GM19099 (cell line): Measurements from ENCODE around the gene SNX24.

Source experiments
- POLR2A ChIP-seq: IDR thresholded peaks from 3 replicates; pipeline ENCODE4 v1.6.1; 2011; ENCODE audit warnings: low read depth; ENCODE audit not compliant: insufficient read length; ENCODE audit errors: extremely low read depth

The SNX24 gene

GRCh38 chr5:122999947-123000563 lies 154.6 kb downstream of the SNX24 start:
- no peak for TF ChIP-seq POLR2A

GRCh38 chr5:123000731-123001130 lies 155.3 kb downstream of the SNX24 start:
- no peak for TF ChIP-seq POLR2A

- no peak for TF ChIP-seq POLR2A
Measured at GRCh38 chr5:123001808-123002207, 156.4 kb downstream of the SNX24 start.

GRCh38 chr5:123007182-123007581 lies 161.8 kb downstream of the SNX24 start:
- no peak for TF ChIP-seq POLR2A

- no peak for TF ChIP-seq POLR2A
Measured at GRCh38 chr5:123007754-123008153, 162.3 kb downstream of the SNX24 start.

GRCh38 chr5:123012321-123012720 lies 166.9 kb downstream of the SNX24 start:
- no peak for TF ChIP-seq POLR2A

GRCh38 chr5:123014689-123015088 lies 169.3 kb downstream of the SNX24 start:
- TF ChIP-seq POLR2A = no peak

GRCh38 chr5:123028222-123028621 lies 182.8 kb downstream of the SNX24 start:
- no peak for TF ChIP-seq POLR2A

GRCh38 chr5:123033157-123033671 lies 187.8 kb downstream of the SNX24 start:
- TF ChIP-seq POLR2A = no peak

GRCh38 chr5:123035360-123035917 lies 190.0 kb downstream of the SNX24 start:
- no peak for TF ChIP-seq POLR2A

GRCh38 chr5:123035918-123036390 lies 190.5 kb downstream of the SNX24 start:
- TF ChIP-seq POLR2A = no peak

- TF ChIP-seq POLR2A = no peak
Measured at GRCh38 chr5:123036391-123037103, 191.1 kb downstream of the SNX24 start, which contains the start of gene PPIC. Gene PPIC (minus strand): TSS chr5:123036725. CDS start chr5:123036625, 100 bp downstream.

- no peak for TF ChIP-seq POLR2A
Measured at GRCh38 chr5:123037104-123037418, 191.6 kb downstream of the SNX24 start.

GRCh38 chr5:123039673-123040072 lies 194.3 kb downstream of the SNX24 start:
- no peak for TF ChIP-seq POLR2A

- no peak for TF ChIP-seq POLR2A
Measured at GRCh38 chr5:123044926-123045617, 199.7 kb downstream of the SNX24 start.
